Embryonic facial prominence (tissue), 1 donor: Measurements from ENCODE around the gene PPP1R12A.

Experiments
- DNase-seq: peaks from one replicate; pipeline ENCODE4 v3.0.0-alpha.2; 2016; ENCODE audit errors: extremely low spot score

The PPP1R12A gene

DNA sequence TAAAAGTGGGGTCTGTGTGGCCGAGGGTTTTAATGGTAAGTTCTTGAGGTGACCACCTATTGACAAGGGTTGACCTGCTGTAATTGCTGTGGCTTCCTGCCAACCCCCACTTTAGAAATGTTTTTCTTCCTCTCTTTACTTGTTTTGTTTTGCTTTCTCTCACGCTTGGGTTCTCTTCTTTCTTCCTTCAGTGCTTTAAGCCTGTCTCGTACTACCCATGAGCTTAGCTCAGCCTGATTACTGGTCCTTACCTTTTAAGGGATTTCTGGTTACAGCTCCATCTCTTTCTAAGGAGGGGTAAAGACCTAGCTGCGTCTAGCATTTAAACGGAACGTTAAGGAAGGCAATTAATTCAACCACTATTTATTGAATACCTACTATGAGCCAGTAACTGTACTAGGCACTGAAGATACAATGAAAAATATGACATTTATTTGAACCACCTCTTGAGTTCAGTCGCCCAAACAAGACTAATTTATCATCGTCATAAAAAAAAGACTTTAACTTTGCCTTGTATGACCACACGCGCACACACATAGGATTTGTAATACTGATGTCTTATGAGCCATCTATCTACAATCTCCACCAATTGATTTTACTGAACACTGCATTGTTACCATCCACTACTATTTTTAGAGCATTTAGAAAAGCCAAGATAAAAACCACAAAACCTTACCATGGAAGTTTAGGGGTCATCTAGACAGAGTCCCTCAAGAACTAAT is 888 bp upstream of the PPP1R12A start:
- no peak for DNase-seq

DNA sequence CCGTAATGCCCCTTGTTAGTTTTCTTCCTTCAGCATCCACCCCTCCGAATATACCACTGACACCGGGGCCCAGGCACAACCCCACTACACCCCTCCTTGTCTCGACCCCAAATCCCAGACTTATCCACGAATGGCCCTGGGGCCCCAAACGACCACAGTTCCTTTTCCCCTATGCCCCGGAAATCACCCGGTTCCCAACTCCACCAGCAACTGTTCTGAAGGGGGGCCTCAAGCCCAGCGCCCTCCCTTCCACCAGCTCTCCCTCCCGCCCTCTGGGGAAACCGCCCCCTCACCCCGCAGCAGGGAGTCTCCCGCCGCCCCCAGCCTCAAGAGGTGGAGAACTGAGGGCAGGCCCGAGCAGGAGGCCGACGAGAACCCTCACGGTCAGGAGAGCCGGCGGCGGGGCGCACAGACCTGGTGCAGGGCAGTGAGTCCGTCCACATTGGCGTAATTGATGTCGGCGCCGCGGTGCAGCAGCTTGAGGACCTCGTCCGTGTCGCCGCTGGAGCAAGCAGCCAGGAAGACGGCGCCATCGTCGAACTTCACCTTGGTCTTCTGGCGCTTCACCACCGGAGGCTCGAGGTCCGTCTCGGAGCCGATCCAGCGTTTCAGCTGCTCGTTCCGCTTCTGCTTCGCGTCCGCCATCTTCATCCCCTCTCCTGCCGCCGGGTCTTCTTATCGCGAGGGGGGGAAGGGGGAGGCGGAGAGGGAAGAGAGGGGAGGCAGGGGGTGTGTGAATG is 446 bp downstream of the PPP1R12A start:
- peak; percentile 54 for DNase-seq

DNA sequence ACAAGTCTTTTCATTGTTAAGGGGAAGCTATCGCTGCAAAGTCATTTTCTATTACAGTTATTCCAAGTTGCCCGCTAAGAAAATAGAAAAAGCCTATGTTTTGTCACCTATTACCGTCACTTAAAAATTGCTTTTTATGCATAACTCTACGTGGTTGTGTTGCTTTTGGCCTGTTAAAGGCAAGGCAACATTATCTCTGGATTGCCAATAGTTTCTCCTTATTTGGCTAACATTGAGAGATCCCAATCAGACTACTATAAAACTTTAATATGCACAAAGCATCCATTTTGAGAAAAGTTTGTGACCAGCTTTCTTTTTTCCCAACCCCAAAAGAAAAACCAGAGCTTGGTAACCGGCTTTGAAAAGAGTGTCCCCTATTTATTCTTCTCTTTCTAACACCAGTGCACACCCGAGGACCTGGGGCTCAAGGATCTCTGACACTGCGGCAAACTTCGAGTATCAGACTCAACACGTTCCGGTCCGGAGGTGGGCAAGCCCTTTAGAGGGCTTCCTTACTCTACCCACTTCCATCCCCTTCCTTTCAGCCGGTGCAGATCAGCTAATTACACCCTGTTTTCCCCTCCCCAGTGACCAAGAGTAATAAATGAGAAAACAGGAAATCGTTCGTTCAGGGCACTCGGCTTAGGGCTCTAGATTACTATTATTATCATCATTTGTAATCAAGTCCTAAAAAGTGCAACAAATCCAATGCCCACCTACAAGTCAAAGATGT is 1.2 kb downstream of the PPP1R12A start:
- no peak for DNase-seq

- DNase-seq = no peak
Observed at GRCh38 chr12:79933043-79933442, 1.9 kb downstream of the PPP1R12A start.

GRCh38 chr12:79932357-79932756 is 2.5 kb downstream of the PPP1R12A start:
- no peak for DNase-seq

GRCh38 chr12:79929065-79929464 is 5.8 kb downstream of the PPP1R12A start:
- DNase-seq = no peak

DNA sequence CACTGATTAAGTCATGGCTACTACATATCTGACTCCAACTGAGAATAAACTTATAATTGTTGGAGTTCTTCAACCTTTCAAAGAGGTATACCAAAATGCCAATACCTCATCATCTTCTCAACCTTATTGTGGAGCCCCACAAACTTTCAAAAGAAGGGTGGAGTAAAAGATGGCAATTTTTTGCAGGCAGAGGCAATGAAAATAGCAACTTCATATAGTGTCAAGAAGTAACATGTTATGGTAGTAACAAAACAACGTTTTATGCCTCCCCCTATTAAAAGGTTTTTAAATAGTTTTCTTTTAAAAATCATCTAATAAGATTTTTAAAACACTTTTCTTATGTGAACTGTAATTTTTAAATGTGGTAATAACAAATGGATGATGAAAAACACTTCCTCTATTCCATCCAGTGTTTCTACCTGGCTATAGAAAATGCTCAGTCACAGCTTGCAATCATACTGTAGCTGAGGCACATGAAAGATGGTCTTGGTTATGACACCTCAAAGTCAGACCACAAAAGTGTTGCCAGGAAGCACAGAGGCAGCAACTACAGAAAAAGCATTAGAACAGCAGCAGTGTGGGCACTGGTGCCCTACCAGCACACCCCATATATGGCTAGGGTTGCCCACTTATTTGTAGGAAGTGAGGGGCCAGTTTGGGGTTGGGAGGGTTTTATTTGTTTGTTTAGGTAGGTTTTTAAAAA is 7.0 kb downstream of the PPP1R12A start:
- no peak for DNase-seq

DNA sequence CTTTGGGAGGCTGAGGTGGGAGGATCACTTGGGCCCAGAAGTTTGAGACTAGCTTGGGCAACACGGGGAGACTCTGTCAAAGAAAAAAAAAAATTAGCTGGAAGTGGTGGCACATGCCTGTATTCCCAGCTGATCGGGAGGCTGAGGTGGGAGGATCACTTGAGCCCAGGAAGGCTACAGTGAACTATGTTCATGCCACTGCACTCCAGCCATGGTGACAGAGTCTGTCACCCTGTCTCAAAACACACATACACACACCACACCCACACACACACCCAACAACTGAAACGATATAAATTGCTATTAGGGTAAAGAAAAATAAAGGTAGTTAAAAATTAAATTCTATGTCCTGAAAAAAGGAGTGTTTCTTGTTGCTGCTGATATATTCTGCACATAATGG is 7.9 kb downstream of the PPP1R12A start:
- no peak for DNase-seq

DNA sequence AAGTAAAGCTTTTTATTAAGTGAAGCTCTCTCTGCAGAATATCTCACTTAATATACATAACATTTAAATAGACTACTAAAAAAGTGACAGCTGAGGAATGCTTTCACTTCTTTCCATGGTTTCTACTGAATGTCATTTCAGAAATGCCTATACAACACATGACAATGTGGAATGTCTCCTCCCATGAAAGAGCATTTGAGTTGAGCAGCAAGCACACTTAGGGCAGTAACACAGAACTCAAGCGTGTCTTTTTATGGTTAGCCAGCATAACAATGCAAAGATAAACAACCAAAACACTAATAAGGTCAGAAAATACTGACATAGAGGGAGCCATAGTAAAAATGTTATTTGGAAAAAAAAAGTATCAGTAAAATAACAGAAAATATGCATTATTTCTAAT is 9.4 kb downstream of the PPP1R12A start:
- no peak for DNase-seq

- DNase-seq = no peak
Observed at GRCh38 chr12:79921786-79922185, 13.1 kb downstream of the PPP1R12A start.

DNA sequence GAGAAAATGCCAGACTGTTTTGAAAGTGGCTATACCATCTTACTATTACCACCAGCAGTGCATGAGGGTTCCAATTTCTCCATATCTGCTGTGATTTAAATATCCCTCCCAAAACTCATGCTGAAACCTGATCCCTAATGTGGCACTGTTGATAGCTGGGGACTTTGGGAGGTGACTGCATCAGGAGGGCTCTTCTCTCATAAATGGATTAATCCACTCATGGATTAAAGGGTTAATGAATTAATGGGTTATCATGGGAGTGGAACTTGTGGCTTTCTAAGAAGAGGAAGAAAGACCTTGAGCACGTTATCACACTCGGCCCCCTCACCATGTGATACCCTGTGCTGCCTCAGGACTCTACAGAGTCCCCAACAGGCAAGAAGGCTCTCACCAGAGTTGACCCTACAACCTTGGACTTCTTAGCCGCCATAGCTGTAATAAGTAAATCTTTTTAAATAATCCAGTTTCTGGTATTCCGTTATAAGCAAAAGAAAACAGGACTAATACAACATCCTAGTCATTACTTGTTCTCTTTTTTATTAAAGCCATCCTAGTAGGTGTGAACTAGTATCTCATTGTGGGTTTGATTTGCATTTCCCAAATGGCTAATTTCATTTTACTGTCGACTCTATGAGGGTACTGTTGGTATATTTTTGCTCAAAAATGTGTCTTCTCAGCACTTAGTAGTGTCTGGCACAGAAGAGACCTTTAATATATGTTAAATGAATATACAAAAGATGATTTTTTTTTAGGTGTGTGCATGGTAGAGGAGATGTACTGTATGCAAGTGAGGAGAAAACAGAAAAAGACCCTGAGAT is 14.3 kb downstream of the PPP1R12A start:
- DNase-seq = no peak

DNA sequence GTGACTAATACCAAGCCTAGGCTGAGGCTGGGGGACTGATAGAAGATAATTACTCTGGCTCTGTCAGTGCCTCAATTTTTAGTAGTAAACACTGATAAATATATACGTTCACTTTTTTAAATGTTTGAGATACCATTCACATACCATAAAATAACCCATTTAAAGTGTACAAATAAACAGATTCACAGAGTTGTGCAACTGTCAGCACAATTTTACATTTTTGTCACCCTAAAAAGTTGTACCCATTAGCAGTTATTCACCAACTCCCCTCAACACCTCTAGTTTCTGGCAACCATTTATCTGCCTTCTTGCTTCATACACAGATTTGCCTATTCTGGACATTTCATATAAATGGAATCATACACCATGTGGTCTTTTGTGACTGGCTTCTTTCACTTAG is 15.1 kb downstream of the PPP1R12A start:
- DNase-seq = no peak

DNA sequence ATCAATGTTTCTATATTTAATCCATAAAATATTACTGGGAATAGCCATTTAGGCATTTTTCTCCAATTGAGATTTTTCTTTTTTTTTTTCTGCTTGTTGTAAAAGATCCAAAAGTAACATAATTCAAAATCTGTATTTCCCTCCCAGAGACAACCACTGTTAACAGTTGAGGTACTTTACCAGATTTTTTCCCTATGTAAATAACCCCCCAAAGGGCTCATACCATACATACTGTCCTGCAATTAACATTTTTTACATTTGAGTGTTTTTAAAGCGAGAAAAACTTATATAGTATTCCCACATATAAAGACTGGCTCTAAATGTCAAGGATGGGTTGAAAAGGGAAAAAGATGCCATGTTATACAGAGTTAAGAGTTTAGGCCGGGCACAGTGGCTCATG is 18.1 kb downstream of the PPP1R12A start:
- no peak for DNase-seq

GRCh38 chr12:79911889-79912656 is 22.8 kb downstream of the PPP1R12A start:
- DNase-seq = no peak

DNA sequence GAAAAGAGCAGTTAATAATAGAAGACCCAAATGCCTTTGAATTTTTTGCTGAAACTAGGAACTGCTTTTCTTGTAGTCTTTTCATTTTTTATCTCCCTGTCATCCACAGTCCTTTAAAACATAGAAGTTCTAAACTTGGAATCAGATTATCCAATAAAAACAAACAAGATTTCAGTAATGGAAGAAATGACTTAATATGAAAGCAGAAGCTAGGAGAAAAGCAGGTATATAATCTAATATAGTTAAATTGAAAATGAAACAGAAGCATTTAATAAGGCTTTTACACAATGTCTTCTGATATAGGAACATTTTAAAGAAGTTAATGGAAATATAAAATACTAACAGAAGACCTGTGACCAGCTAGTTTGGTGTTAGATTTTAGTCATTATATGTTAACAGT is 26.5 kb downstream of the PPP1R12A start:
- DNase-seq = no peak

- DNase-seq = no peak
Observed at GRCh38 chr12:79901506-79901905, 33.4 kb downstream of the PPP1R12A start.

GRCh38 chr12:79900951-79901350 is 33.9 kb downstream of the PPP1R12A start:
- no peak for DNase-seq

DNA sequence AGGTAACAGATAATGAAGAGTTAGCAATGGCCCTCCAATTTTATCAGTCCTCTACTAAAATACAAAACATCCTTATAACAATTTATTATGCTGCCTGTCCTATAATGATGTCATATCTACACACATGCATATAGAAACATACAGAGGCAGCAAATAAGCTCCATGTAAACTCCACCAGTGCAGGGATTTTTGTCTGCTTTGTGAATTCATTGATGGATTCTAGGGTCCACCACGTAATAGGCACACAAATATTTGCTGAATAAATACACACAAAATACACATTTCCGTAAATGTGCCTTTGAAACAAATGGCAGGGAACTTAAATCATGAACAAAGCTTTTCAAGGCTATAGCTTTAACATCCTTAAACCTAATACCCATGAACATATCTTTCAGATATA is 34.7 kb downstream of the PPP1R12A start:
- DNase-seq = no peak

- no peak for DNase-seq
Observed at GRCh38 chr12:79897617-79898016, 37.3 kb downstream of the PPP1R12A start.

GRCh38 chr12:79895804-79896203 is 39.1 kb downstream of the PPP1R12A start:
- no peak for DNase-seq

GRCh38 chr12:79895071-79895470 is 39.8 kb downstream of the PPP1R12A start:
- no peak for DNase-seq
